GM18508 (cell line): Measurements from ENCODE around the gene INTS11.

Experiments
- ATAC-seq: cut with Tn5 transposase; IDR thresholded peaks from one replicate; pipeline ENCODE4 v1.9.1; 2021; ENCODE audit warnings: moderate number of reproducible peaks; ENCODE audit not compliant: insufficient read depth, unreplicated experiment

The INTS11 gene

GRCh38 chr1:1358433-1359271 lies 34.2 kb upstream of the INTS11 start, which contains the start of gene MXRA8:
MXRA8 (minus strand) TSS chr1:1358555; CDS start chr1:1358504, 51 bp downstream.
- ATAC-seq: no peak

GRCh38 chr1:1357871-1358432 lies 33.5 kb upstream of the INTS11 start:
- no peak for ATAC-seq

- no peak for ATAC-seq
Measured at GRCh38 chr1:1356796-1357401, 32.4 kb upstream of the INTS11 start.

- ATAC-seq: no peak
Measured at GRCh38 chr1:1356166-1356795, 31.8 kb upstream of the INTS11 start.

GRCh38 chr1:1355416-1355815 lies 31.0 kb upstream of the INTS11 start:
- no peak for ATAC-seq

- no peak for ATAC-seq
Measured at GRCh38 chr1:1354271-1355247, 30.1 kb upstream of the INTS11 start.

- ATAC-seq: no peak
Measured at GRCh38 chr1:1353389-1354151, 29.1 kb upstream of the INTS11 start.

GRCh38 chr1:1352786-1353388 lies 28.4 kb upstream of the INTS11 start:
- no peak for ATAC-seq

GRCh38 chr1:1351511-1352427 lies 27.3 kb upstream of the INTS11 start:
- no peak for ATAC-seq

- ATAC-seq: no peak
Measured at GRCh38 chr1:1349256-1350012, 25.0 kb upstream of the INTS11 start, which contains the start of gene DVL1. DVL1 (minus strand) TSS chr1:1349418; CDS start chr1:1349065, 353 bp downstream.

GRCh38 chr1:1348420-1349255 lies 24.2 kb upstream of the INTS11 start:
- no peak for ATAC-seq

- ATAC-seq: no peak
Measured at GRCh38 chr1:1347663-1348419, 23.4 kb upstream of the INTS11 start.

GRCh38 chr1:1347026-1347595 lies 22.7 kb upstream of the INTS11 start:
- no peak for ATAC-seq

- ATAC-seq: no peak
Measured at GRCh38 chr1:1346501-1346890, 22.0 kb upstream of the INTS11 start.
